Activated T-helper 1 cell treated with anti-CD3 and anti-CD28 coated beads, Interleukin-12 subunit alpha, Interleukin-12 subunit beta, Interleukin-2, Interleukin-4 antibody, amounts not matched to agents 30 ng/mL and 10 ng/mL and 1 ng/mL, durations not matched to agents 14 hours and 24 hours and 36 hours (primary cell): ENCODE results near the gene GLA. TPM values are rescaled to one million over a fixed set of nuclear protein-coding genes. Genes with fewer than 3 reads are reported as not detected.

Experiments
- DNase-seq: peaks from one replicate; pipeline ENCODE4 v3.0.0; 2021; ENCODE audit warnings: low spot score
- H3K27ac Mint-ChIP-seq: one replicate; pipeline ENCODE4 v1.8.0; 2021; ENCODE audit warnings: mild to moderate bottlenecking, mixed read lengths
- H3K27me3 Mint-ChIP-seq: one replicate; pipeline ENCODE4 v1.8.0; 2022; ENCODE audit warnings: mild to moderate bottlenecking, moderate library complexity, mixed read lengths; ENCODE audit not compliant: insufficient read depth
- H3K36me3 Mint-ChIP-seq: one replicate; pipeline ENCODE4 v1.8.0; 2021; ENCODE audit warnings: low read depth, mixed read lengths
- H3K4me1 Mint-ChIP-seq: one replicate; pipeline ENCODE4 v1.8.0; 2021; ENCODE audit warnings: low read depth, mixed read lengths
- H3K4me3 Mint-ChIP-seq: one replicate; pipeline ENCODE4 v1.8.0; 2021; ENCODE audit warnings: mild to moderate bottlenecking, moderate library complexity, mixed read lengths
- H3K9me3 Mint-ChIP-seq: one replicate; pipeline ENCODE4 v1.8.0; 2021; ENCODE audit warnings: mixed read lengths
- intact Hi-C: fragments of 100-400 bp; cut with micrococcal nuclease; formaldehyde crosslinking; loops from one replicate; pipeline ENCODE4 v1.15.1; 2024
- total RNA-seq: library from RNA; stranded (reverse); gene quantifications from 2 replicates; pipeline ENCODE4 v1.2.3, GENCODE V29; 2022

GLA gene
- total RNA-seq, 1 donor from 2014 or later, result 65.7 TPM

- H3K4me3 Mint-ChIP-seq, result no peak overlapping the region
- H3K36me3 Mint-ChIP-seq, result no peaks in the 10 kb centered on the region
- no peak for DNase-seq
- no peak overlapping the region for H3K27ac Mint-ChIP-seq
- H3K4me1 Mint-ChIP-seq, result no peaks in the 10 kb centered on the region
- intact Hi-C loops, result no loop called here
- H3K9me3 Mint-ChIP-seq, result no peaks in the 10 kb centered on the region
- peaks cover 2% of the 10 kb centered on the region for H3K27me3 Mint-ChIP-seq
These were observed 38.9 kb downstream of the GLA start for GRCh38 chrX:101368800-101369199.

- H3K4me3 Mint-ChIP-seq, result no peak overlapping the region
- no peak for DNase-seq
- H3K27ac Mint-ChIP-seq, result no peak overlapping the region
- H3K4me1 Mint-ChIP-seq, result no peaks in the 10 kb centered on the region
- H3K9me3 Mint-ChIP-seq, result no peaks in the 10 kb centered on the region
- no peaks in the 10 kb centered on the region for H3K36me3 Mint-ChIP-seq
- peaks cover 2% of the 10 kb centered on the region for H3K27me3 Mint-ChIP-seq
- intact Hi-C loops, result no loop called here
These were observed 42.4 kb downstream of the GLA start for GRCh38 chrX:101365301-101365795.

- no peak for DNase-seq
- Mint-ChIP-seq H3K9me3 (no peaks in the 10 kb centered on the region), H3K4me3 (no peak overlapping the region), H3K4me1 (no peaks in the 10 kb centered on the region), H3K27ac (no peak overlapping the region), H3K27me3 (peaks cover 5% of the 10 kb centered on the region), H3K36me3 (no peaks in the 10 kb centered on the region)
- intact Hi-C loops, result no loop called here
These were observed 45.0 kb downstream of the GLA start for GRCh38 chrX:101362757-101363156.

- DNase-seq, result no peak
- peaks cover 5% of the 10 kb centered on the region for H3K27me3 Mint-ChIP-seq
- no peaks in the 10 kb centered on the region for H3K4me1 Mint-ChIP-seq
- no peak overlapping the region for H3K27ac Mint-ChIP-seq
- intact Hi-C loops, result no loop called here
- H3K4me3 Mint-ChIP-seq, result no peak overlapping the region
- no peaks in the 10 kb centered on the region for H3K9me3 Mint-ChIP-seq
- H3K36me3 Mint-ChIP-seq, result no peaks in the 10 kb centered on the region
These were observed 45.6 kb downstream of the GLA start for GRCh38 chrX:101362116-101362515.

GRCh38 chrX:101360390-101360789 is 47.3 kb downstream of the GLA start:
- peaks cover 5% of the 10 kb centered on the region for H3K27me3 Mint-ChIP-seq
- H3K9me3 Mint-ChIP-seq, result no peaks in the 10 kb centered on the region
- no peaks in the 10 kb centered on the region for H3K36me3 Mint-ChIP-seq
- H3K4me1 Mint-ChIP-seq, result no peaks in the 10 kb centered on the region
- H3K4me3 Mint-ChIP-seq, result no peak overlapping the region
- intact Hi-C loops, result no loop called here
- H3K27ac Mint-ChIP-seq, result no peak overlapping the region
- no peak for DNase-seq

- H3K4me3 Mint-ChIP-seq, result no peak overlapping the region
- no peaks in the 10 kb centered on the region for H3K36me3 Mint-ChIP-seq
- H3K27ac Mint-ChIP-seq, result no peak overlapping the region
- intact Hi-C loops, result no loop called here
- H3K27me3 Mint-ChIP-seq, result peaks cover 5% of the 10 kb centered on the region
- no peak for DNase-seq
- no peaks in the 10 kb centered on the region for H3K9me3 Mint-ChIP-seq
- H3K4me1 Mint-ChIP-seq, result no peaks in the 10 kb centered on the region
These were observed 47.8 kb downstream of the GLA start for GRCh38 chrX:101359966-101360365.

GRCh38 chrX:101357166-101357795 is 50.4 kb downstream of the GLA start:
- peaks cover 5% of the 10 kb centered on the region for H3K27me3 Mint-ChIP-seq
- no peaks in the 10 kb centered on the region for H3K36me3 Mint-ChIP-seq
- no peak overlapping the region for H3K27ac Mint-ChIP-seq
- H3K4me3 Mint-ChIP-seq, result no peak overlapping the region
- intact Hi-C loops, result no loop called here
- no peaks in the 10 kb centered on the region for H3K9me3 Mint-ChIP-seq
- DNase-seq, result no peak
- H3K4me1 Mint-ChIP-seq, result no peaks in the 10 kb centered on the region

GRCh38 chrX:101349193-101349562 is 58.5 kb downstream of the GLA start:
- Mint-ChIP-seq H3K9me3 (no peaks in the 10 kb centered on the region), H3K27ac (peak overlapping the region; percentile 80), H3K36me3 (peaks cover 12% of the 10 kb centered on the region), H3K4me3 (peak overlapping the region; percentile 90), H3K4me1 (peaks cover 5% of the 10 kb centered on the region), H3K27me3 (no peaks in the 10 kb centered on the region)
- no peak for DNase-seq
- intact Hi-C loops, result loop anchor here (2.0 to 10.0 kb wide), 3 partner anchors 142 to 586 kb away; partner anchors contain the start of genes CSTF2 and ZMAT1

GRCh38 chrX:101348452-101349192 is 59.1 kb downstream of the GLA start, which contains the start of gene TIMM8A:
TIMM8A (minus strand) TSS chrX:101348742; CDS start chrX:101348664, 78 bp downstream.
- DNase-seq, result peak; percentile 72
- Mint-ChIP-seq H3K9me3 (no peaks in the 10 kb centered on the region), H3K4me3 (peak within 1 kb of the TSS; percentile 90)

GRCh38 chrX:101347859-101348451 is 59.8 kb downstream of the GLA start:
- intact Hi-C loops, result loop anchor here (1.0 to 10.0 kb wide), 7 partner anchors 42 to 587 kb away; partner anchors contain the start of genes CENPI, CSTF2, HNRNPH2 and ZMAT1
- H3K36me3 Mint-ChIP-seq, result peaks cover 15% of the 10 kb centered on the region
- no peaks in the 10 kb centered on the region for H3K9me3 Mint-ChIP-seq
- no peaks in the 10 kb centered on the region for H3K27me3 Mint-ChIP-seq
- no peak for DNase-seq
- peaks cover 5% of the 10 kb centered on the region for H3K4me1 Mint-ChIP-seq
- peak overlapping the region; percentile 90 for H3K4me3 Mint-ChIP-seq
- peak overlapping the region; percentile 80 for H3K27ac Mint-ChIP-seq

More at GRCh38 chrX:101348452-101349192, 59.1 kb downstream of the GLA start, which contains the start of gene TIMM8A:
- intact Hi-C loops, result loop anchor here (1.0 to 10.0 kb wide), 7 partner anchors 42 to 586 kb away; partner anchors contain the start of genes CENPI, CSTF2, HNRNPH2 and ZMAT1
- H3K27ac Mint-ChIP-seq, result peak within 1 kb of the TSS; percentile 80
- H3K4me1 Mint-ChIP-seq, result peaks cover 5% of the 10 kb centered on the region
- H3K27me3 Mint-ChIP-seq, result no peaks in the 10 kb centered on the region
- H3K36me3 Mint-ChIP-seq, result peaks cover 15% of the 10 kb centered on the region
